Hippocampal formation (tissue), 2 donors: ENCODE data around the gene OR2T5.
"Not testable (repeated sequence)": the region's sequence is repeated elsewhere in the genome, so short reads cannot be mapped to it uniquely, and the experiment has no call there.

Experiments used
- DNase-seq, 2 donors: peaks; one replicate each; lab custom pipeline; 2025; lab: John Stamatoyannopoulos, UW

OR2T5 gene

GRCh38 chr1:248507773-248508172, 19.4 kb downstream of the OR2T5 start, which contains the start of gene OR2G6:
Gene OR2G6 (plus strand): TSS chr1:248508073. CDS start chr1:248521647, 13,574 bp downstream.
- not testable (repeated sequence) for DNase-seq

- DNase-seq: not testable (repeated sequence)
These were observed 21.8 kb downstream of the OR2T5 start for GRCh38 chr1:248510217-248510616.

GRCh38 chr1:248521856-248522255, 33.5 kb downstream of the OR2T5 start:
- no peak for DNase-seq

- not testable (repeated sequence) for DNase-seq
These were observed 49.1 kb downstream of the OR2T5 start for GRCh38 chr1:248537449-248537848.
